Measurements from ENCODE around the gene FICD.

Gene FICD

GRCh38 chr12:108559007-108559655, 44.1 kb downstream of the FICD start:
- H3K4me3 ChIP-seq (ENCODE audit: low read depth, low read length) = peak overlapping the region; percentile 99; the same call in 1 of the 2 replicates
- H3K79me2 ChIP-seq (ENCODE audit: control insufficient read depth, insufficient read depth, low read length, unreplicated experiment) = peaks cover 80% of the 10 kb centered on the region
- H3K4me1 ChIP-seq (ENCODE audit: control insufficient read depth, insufficient read depth, low read length, unreplicated experiment) = peaks cover 18% of the 10 kb centered on the region
- no peak overlapping the region for H3K27ac ChIP-seq (ENCODE audit: low read depth, low read length)
- H3K36me3 ChIP-seq (ENCODE audit: insufficient read depth, low read length) = peaks cover 5% of the 10 kb centered on the region; the same call in 1 of the 2 replicates
- H3K27me3 ChIP-seq (ENCODE audit: insufficient read depth, low read length) = no peaks in the 10 kb centered on the region
- H2AFZ ChIP-seq (ENCODE audit: low read length, unreplicated experiment) = no peak overlapping the region

GRCh38 chr12:108559748-108560147, 44.7 kb downstream of the FICD start:
- Histone ChIP-seq H3K27me3 (ENCODE audit: insufficient read depth, low read length) (no peaks in the 10 kb centered on the region), H2AFZ (ENCODE audit: low read length, unreplicated experiment) (no peak overlapping the region), H3K36me3 (ENCODE audit: insufficient read depth, low read length) (peaks cover 12% of the 10 kb centered on the region), H3K27ac (ENCODE audit: low read depth, low read length) (peak overlapping the region; percentile 96), H3K79me2 (ENCODE audit: control insufficient read depth, insufficient read depth, low read length, unreplicated experiment) (peaks cover 81% of the 10 kb centered on the region), H3K4me3 (ENCODE audit: low read depth, low read length) (peak overlapping the region; percentile 99), H3K4me1 (ENCODE audit: control insufficient read depth, insufficient read depth, low read length, unreplicated experiment) (peaks cover 24% of the 10 kb centered on the region)

- Histone ChIP-seq H3K27ac (ENCODE audit: low read depth, low read length) (peak overlapping the region; percentile 96), H3K36me3 (ENCODE audit: insufficient read depth, low read length) (peaks cover 16% of the 10 kb centered on the region), H3K4me3 (ENCODE audit: low read depth, low read length) (peak overlapping the region; percentile 99), H3K79me2 (ENCODE audit: control insufficient read depth, insufficient read depth, low read length, unreplicated experiment) (peaks cover 78% of the 10 kb centered on the region), H3K4me1 (ENCODE audit: control insufficient read depth, insufficient read depth, low read length, unreplicated experiment) (peaks cover 30% of the 10 kb centered on the region), H3K27me3 (ENCODE audit: insufficient read depth, low read length) (no peaks in the 10 kb centered on the region), H2AFZ (ENCODE audit: low read length, unreplicated experiment) (peak overlapping the region; percentile 97)
Observed at GRCh38 chr12:108560321-108560721, 45.2 kb downstream of the FICD start.

GRCh38 chr12:108560752-108561719, 46.0 kb downstream of the FICD start, which contains the start of gene SART3:
TSS of gene SART3 (minus strand) at chr12:108561173. CDS start at chr12:108561154, 19 bp downstream.
- H3K4me1 ChIP-seq (ENCODE audit: control insufficient read depth, insufficient read depth, low read length, unreplicated experiment) = peaks cover 36% of the 10 kb centered on the region
- no peaks in the 10 kb centered on the region for H3K27me3 ChIP-seq (ENCODE audit: insufficient read depth, low read length)
- H3K79me2 ChIP-seq (ENCODE audit: control insufficient read depth, insufficient read depth, low read length, unreplicated experiment) = peaks cover 70% of the 10 kb centered on the region
- peak within 1 kb of the TSS; percentile 97 for H2AFZ ChIP-seq (ENCODE audit: low read length, unreplicated experiment)
- peaks cover 16% of the 10 kb centered on the region for H3K36me3 ChIP-seq (ENCODE audit: insufficient read depth, low read length)
- peak within 1 kb of the TSS; percentile 96 for H3K27ac ChIP-seq (ENCODE audit: low read depth, low read length)
- H3K4me3 ChIP-seq (ENCODE audit: low read depth, low read length) = peak within 1 kb of the TSS; percentile 99

- peak overlapping the region; percentile 99 for H3K4me3 ChIP-seq (ENCODE audit: low read depth, low read length)
- H3K36me3 ChIP-seq (ENCODE audit: insufficient read depth, low read length) = peaks cover 16% of the 10 kb centered on the region
- H2AFZ ChIP-seq (ENCODE audit: low read length, unreplicated experiment) = peak overlapping the region; percentile 88
- no peaks in the 10 kb centered on the region for H3K27me3 ChIP-seq (ENCODE audit: insufficient read depth, low read length)
- peaks cover 40% of the 10 kb centered on the region for H3K4me1 ChIP-seq (ENCODE audit: control insufficient read depth, insufficient read depth, low read length, unreplicated experiment)
- H3K27ac ChIP-seq (ENCODE audit: low read depth, low read length) = peak overlapping the region; percentile 96
- H3K79me2 ChIP-seq (ENCODE audit: control insufficient read depth, insufficient read depth, low read length, unreplicated experiment) = peaks cover 62% of the 10 kb centered on the region
Observed at GRCh38 chr12:108561852-108562347, 46.8 kb downstream of the FICD start.

GRCh38 chr12:108562348-108563135, 47.5 kb downstream of the FICD start, which contains the start of gene ISCU:
TSS of gene ISCU (plus strand) at chr12:108562596. CDS start at chr12:108562623, 27 bp downstream.
- Histone ChIP-seq H3K4me1 (ENCODE audit: control insufficient read depth, insufficient read depth, low read length, unreplicated experiment) (peaks cover 46% of the 10 kb centered on the region), H2AFZ (ENCODE audit: low read length, unreplicated experiment) (peak within 1 kb of the TSS; percentile 88), H3K36me3 (ENCODE audit: insufficient read depth, low read length) (peaks cover 16% of the 10 kb centered on the region), H3K27ac (ENCODE audit: low read depth, low read length) (peak within 1 kb of the TSS; percentile 96), H3K4me3 (ENCODE audit: low read depth, low read length) (peak within 1 kb of the TSS; percentile 99), H3K79me2 (ENCODE audit: control insufficient read depth, insufficient read depth, low read length, unreplicated experiment) (peaks cover 56% of the 10 kb centered on the region), H3K27me3 (ENCODE audit: insufficient read depth, low read length) (no peaks in the 10 kb centered on the region)

GRCh38 chr12:108563136-108563803, 48.2 kb downstream of the FICD start:
- Histone ChIP-seq H3K4me3 (ENCODE audit: low read depth, low read length) (peak overlapping the region; percentile 99), H3K4me1 (ENCODE audit: control insufficient read depth, insufficient read depth, low read length, unreplicated experiment) (peaks cover 50% of the 10 kb centered on the region), H3K27me3 (ENCODE audit: insufficient read depth, low read length) (no peaks in the 10 kb centered on the region), H3K27ac (ENCODE audit: low read depth, low read length) (peak overlapping the region; percentile 50; the same call in 1 of the 2 replicates), H3K79me2 (ENCODE audit: control insufficient read depth, insufficient read depth, low read length, unreplicated experiment) (peaks cover 49% of the 10 kb centered on the region), H3K36me3 (ENCODE audit: insufficient read depth, low read length) (peaks cover 16% of the 10 kb centered on the region), H2AFZ (ENCODE audit: low read length, unreplicated experiment) (peak overlapping the region; percentile 55)

- peaks cover 44% of the 10 kb centered on the region for H3K79me2 ChIP-seq (ENCODE audit: control insufficient read depth, insufficient read depth, low read length, unreplicated experiment)
- peak overlapping the region; percentile 99 for H3K4me3 ChIP-seq (ENCODE audit: low read depth, low read length)
- H3K36me3 ChIP-seq (ENCODE audit: insufficient read depth, low read length) = peaks cover 16% of the 10 kb centered on the region
- H2AFZ ChIP-seq (ENCODE audit: low read length, unreplicated experiment) = no peak overlapping the region
- peaks cover 50% of the 10 kb centered on the region for H3K4me1 ChIP-seq (ENCODE audit: control insufficient read depth, insufficient read depth, low read length, unreplicated experiment)
- no peak overlapping the region for H3K27ac ChIP-seq (ENCODE audit: low read depth, low read length)
- no peaks in the 10 kb centered on the region for H3K27me3 ChIP-seq (ENCODE audit: insufficient read depth, low read length)
Observed at GRCh38 chr12:108563804-108564151, 48.7 kb downstream of the FICD start.

GRCh38 chr12:108564724-108565123, 49.6 kb downstream of the FICD start:
- Histone ChIP-seq H3K4me1 (ENCODE audit: control insufficient read depth, insufficient read depth, low read length, unreplicated experiment) (peaks cover 43% of the 10 kb centered on the region), H2AFZ (ENCODE audit: low read length, unreplicated experiment) (no peak overlapping the region), H3K27me3 (ENCODE audit: insufficient read depth, low read length) (no peaks in the 10 kb centered on the region), H3K36me3 (ENCODE audit: insufficient read depth, low read length) (peaks cover 16% of the 10 kb centered on the region), H3K79me2 (ENCODE audit: control insufficient read depth, insufficient read depth, low read length, unreplicated experiment) (peaks cover 35% of the 10 kb centered on the region), H3K27ac (ENCODE audit: low read depth, low read length) (no peak overlapping the region; the same call in 1 of the 2 replicates), H3K4me3 (ENCODE audit: low read depth, low read length) (no peak overlapping the region)
